ENCODE measurements around the gene TNRC18.

TNRC18 gene

GRCh38 chr7:5469375-5470166 lies 45.9 kb upstream of the TNRC18 start:
- DNase-seq (ENCODE audit: low read depth, low spot score): no peak
- H3K4me3 ChIP-seq (ENCODE audit: low read depth, low read length): no peak overlapping the region
- TF ChIP-seq CTCF (IDR thresholded peaks at IDR 0.05; ENCODE audit: low read depth, low read length): no peak
- in situ Hi-C loops (cut with HindIII; ENCODE audit: low sequenced_read_pairs): no loop called here

- in situ Hi-C loops (cut with HindIII; ENCODE audit: low sequenced_read_pairs): no loop called here
- no peak for DNase-seq (ENCODE audit: low read depth, low spot score)
- no peak for TF ChIP-seq CTCF (IDR thresholded peaks at IDR 0.05; ENCODE audit: low read depth, low read length)
- no peak overlapping the region for H3K4me3 ChIP-seq (ENCODE audit: low read depth, low read length)
Observed at GRCh38 chr7:5467645-5468044, 44.0 kb upstream of the TNRC18 start.

GRCh38 chr7:5466551-5466950 lies 42.9 kb upstream of the TNRC18 start:
- H3K4me3 ChIP-seq (ENCODE audit: low read depth, low read length): no peak overlapping the region
- in situ Hi-C loops (cut with HindIII; ENCODE audit: low sequenced_read_pairs): no loop called here
- no peak for TF ChIP-seq CTCF (IDR thresholded peaks at IDR 0.05; ENCODE audit: low read depth, low read length)

GRCh38 chr7:5463031-5463430 lies 39.4 kb upstream of the TNRC18 start:
- no peak for DNase-seq (ENCODE audit: low read depth, low spot score)
- no peak for TF ChIP-seq CTCF (IDR thresholded peaks at IDR 0.05; ENCODE audit: low read depth, low read length)
- in situ Hi-C loops (cut with HindIII; ENCODE audit: low sequenced_read_pairs): no loop called here
- H3K4me3 ChIP-seq (ENCODE audit: low read depth, low read length): no peak overlapping the region

More at GRCh38 chr7:5466551-5466950, 42.9 kb upstream of the TNRC18 start:
- DNase-seq (ENCODE audit: low read depth, low spot score): no peak

- TF ChIP-seq CTCF (IDR thresholded peaks at IDR 0.05; ENCODE audit: low read depth, low read length): no peak
- in situ Hi-C loops (cut with HindIII; ENCODE audit: low sequenced_read_pairs): no loop called here
- DNase-seq (ENCODE audit: low read depth, low spot score): no peak
- H3K4me3 ChIP-seq (ENCODE audit: low read depth, low read length): no peak overlapping the region
Observed at GRCh38 chr7:5462216-5462615, 38.6 kb upstream of the TNRC18 start.

GRCh38 chr7:5458921-5459480 lies 35.4 kb upstream of the TNRC18 start:
- DNase-seq (ENCODE audit: low read depth, low spot score): no peak
- TF ChIP-seq CTCF (IDR thresholded peaks at IDR 0.05; ENCODE audit: low read depth, low read length): no peak
- no peak overlapping the region for H3K4me3 ChIP-seq (ENCODE audit: low read depth, low read length)
- in situ Hi-C loops (cut with HindIII; ENCODE audit: low sequenced_read_pairs): no loop called here
